Measurements from ENCODE around the gene MAP6.

MAP6 gene

DNA sequence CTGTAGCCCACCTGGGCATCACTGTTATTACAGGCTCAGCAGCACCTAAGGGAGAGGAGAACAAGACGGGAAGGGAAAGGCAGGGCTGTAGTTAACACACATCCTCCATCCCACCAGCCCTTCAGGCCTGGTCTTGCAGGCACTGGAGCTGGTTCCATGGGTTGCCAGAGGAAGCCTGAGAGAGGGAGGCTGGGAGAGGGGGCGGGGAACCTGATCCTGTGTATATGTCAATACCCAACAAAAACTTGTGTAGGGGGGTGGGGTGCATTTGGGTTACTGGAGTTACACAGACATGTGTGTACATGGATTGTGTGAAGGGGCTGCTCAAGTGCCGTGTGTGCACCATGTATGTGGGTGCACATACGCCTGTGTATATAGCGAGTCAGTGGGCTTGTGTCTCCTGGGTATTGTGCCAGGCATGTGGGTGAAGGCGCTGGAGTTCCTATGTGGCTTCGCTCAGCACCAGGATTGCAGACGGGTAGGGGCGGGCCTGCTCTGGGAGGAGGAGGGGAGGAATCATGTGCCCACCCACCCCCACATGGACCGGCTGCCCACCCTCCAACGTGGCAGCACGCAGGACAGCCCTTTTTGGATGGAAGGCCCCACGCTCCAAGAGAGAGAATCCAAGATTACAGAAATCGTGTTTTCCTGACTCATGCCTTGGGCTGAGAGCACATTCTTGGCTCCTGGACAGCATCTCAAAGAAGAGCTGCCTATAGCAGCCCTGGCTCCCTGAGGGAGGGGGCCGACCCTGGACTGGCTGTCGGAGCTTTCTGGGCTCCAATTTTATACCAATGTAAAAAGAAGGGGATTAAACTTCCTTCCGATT lies 111.0 kb downstream of the MAP6 start:
- DNase-seq, result no peak
- H3K9me3 Mint-ChIP-seq, result no peaks in the 10 kb centered on the region

DNA sequence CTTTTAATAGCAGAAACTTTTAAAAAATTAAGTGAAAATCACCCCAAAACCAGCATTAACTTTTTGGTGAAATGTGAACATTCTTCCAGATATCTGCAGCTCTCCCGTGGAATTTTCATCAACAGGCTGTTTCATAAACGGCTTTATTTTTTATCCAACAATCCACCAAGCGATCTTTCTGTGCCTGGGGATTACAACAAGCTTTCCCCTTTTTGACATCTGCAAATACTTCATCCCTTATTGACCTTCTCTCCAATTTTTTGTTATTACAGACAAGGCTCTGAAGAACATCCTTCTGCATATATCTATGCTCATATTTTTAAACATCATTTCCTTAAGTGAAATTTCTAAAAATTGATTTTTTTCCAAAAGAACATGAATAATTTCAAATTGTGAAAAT lies 112.6 kb downstream of the MAP6 start:
- no peaks in the 10 kb centered on the region for H3K9me3 Mint-ChIP-seq
- no peak overlapping the region for H3K27ac Mint-ChIP-seq
- H3K36me3 Mint-ChIP-seq (ENCODE audit: low read depth), result no peaks in the 10 kb centered on the region

More for the DNA sequence above, 111.0 kb downstream of the MAP6 start:
- no peaks in the 10 kb centered on the region for H3K27me3 Mint-ChIP-seq
- no peak overlapping the region for H3K4me3 Mint-ChIP-seq
- no peak overlapping the region for H3K27ac Mint-ChIP-seq
- H3K4me1 Mint-ChIP-seq (ENCODE audit: low read depth), result peaks cover 17% of the 10 kb centered on the region
- H3K36me3 Mint-ChIP-seq (ENCODE audit: low read depth), result peaks cover 7% of the 10 kb centered on the region

DNA sequence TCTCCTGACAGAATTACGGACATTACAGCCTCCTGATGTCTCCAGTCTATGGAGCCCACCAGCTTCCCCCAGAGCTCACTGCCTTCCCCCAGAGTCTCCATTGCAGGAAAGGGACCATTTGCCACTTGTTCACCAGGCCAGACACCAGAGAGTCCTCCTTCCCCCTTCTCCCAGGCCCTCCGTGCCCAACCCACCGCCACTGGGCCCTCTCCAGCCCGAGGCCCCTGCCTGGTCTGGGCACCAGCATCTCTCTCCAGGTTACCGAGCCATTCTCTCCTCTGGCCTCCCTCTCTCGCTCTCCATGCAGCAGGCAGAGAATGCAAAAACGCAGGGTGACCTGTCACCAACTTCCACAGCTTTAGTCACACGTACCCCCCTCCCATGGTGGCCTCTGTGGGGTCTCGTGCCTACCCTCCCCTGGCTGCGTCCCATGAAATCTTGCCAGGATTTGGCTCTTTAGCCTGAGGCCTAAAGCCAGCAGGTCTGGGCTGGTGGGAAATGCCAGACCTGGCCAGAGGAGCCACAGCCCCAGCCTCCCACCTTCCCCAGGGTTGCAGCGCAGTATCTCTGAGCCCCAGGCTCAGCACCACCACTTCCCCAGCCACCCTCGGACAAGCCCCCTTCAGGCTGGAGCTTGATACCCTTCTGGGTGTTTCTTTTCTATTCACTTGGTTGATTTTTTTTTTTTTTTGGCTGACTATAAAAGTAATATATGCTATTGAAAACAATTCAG lies 113.6 kb downstream of the MAP6 start:
- Mint-ChIP-seq H3K4me3 (no peak overlapping the region), H3K4me1 (ENCODE audit: low read depth) (peaks cover 3% of the 10 kb centered on the region), H3K27ac (no peak overlapping the region), H3K9me3 (no peaks in the 10 kb centered on the region), H3K36me3 (ENCODE audit: low read depth) (no peaks in the 10 kb centered on the region), H3K27me3 (no peaks in the 10 kb centered on the region)
- DNase-seq, result no peak

More for the DNA sequence above, 112.6 kb downstream of the MAP6 start:
- H3K4me1 Mint-ChIP-seq (ENCODE audit: low read depth), result peaks cover 7% of the 10 kb centered on the region
- no peak overlapping the region for H3K4me3 Mint-ChIP-seq
- H3K27me3 Mint-ChIP-seq, result no peaks in the 10 kb centered on the region
- DNase-seq, result no peak

DNA sequence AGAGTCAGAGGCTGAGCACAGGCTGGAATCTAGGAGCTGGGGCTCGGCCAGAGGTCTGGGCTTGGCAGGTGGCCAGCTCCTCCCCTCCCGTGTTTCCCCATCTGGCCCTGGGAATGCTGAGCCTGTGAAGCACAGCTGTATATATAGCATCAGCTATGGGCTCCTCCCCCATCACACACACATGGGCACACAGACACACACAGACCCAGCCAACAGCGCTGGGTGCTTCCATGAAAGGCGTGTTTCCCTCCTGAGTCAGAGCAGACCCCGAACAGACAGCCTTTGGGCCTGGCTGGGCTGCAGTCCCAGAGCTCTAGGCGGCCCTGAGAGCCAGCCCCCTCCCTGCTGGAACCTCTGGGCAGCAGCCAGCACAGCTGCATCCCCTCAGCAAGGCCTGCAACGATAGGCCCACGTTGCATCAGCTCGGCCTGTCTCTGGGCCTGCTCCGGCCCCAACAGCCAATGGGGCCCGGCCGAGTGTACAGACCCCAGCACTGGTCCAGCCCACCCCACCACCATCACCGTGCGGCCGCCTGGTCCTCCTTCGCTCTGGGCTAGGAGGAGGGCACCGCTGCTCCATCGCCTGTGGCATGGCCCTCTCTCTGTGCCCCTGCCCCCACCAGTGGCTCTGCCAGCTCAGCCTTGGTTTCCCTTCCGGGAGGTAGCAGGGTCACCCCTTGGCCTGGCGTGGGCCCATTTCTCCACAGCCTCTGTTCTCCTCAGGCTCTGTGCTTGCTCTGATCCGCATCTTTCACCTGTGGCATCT lies 114.4 kb downstream of the MAP6 start:
- H3K4me3 Mint-ChIP-seq, result no peak overlapping the region
- H3K36me3 Mint-ChIP-seq (ENCODE audit: low read depth), result no peaks in the 10 kb centered on the region
- no peaks in the 10 kb centered on the region for H3K27me3 Mint-ChIP-seq
- no peaks in the 10 kb centered on the region for H3K9me3 Mint-ChIP-seq
- DNase-seq, result no peak
- H3K27ac Mint-ChIP-seq, result no peak overlapping the region
- H3K4me1 Mint-ChIP-seq (ENCODE audit: low read depth), result peaks cover 6% of the 10 kb centered on the region

DNA sequence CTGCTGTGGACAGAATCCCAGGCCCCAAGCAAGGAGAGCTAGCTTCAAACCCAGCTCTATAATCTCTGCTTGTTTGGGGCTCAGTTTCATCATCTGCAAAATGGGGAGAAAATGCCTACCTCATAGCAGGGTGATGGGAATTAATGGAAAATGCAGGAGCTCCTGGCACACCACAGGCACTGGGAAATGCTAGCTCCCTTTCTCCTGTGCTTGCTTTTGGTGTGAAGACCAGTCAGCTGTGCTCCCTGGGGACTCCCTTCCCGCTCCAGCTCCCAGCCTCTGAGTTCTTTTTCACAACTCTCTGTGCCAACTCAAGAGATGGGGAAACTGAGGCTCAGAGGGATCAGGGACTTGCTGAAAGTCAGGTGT lies 115.0 kb downstream of the MAP6 start:
- H3K4me3 Mint-ChIP-seq, result no peak overlapping the region
- no peak overlapping the region for H3K27ac Mint-ChIP-seq
- H3K4me1 Mint-ChIP-seq (ENCODE audit: low read depth), result peaks cover 10% of the 10 kb centered on the region
- H3K27me3 Mint-ChIP-seq, result no peaks in the 10 kb centered on the region
- H3K36me3 Mint-ChIP-seq (ENCODE audit: low read depth), result no peaks in the 10 kb centered on the region
- no peaks in the 10 kb centered on the region for H3K9me3 Mint-ChIP-seq
- no peak for DNase-seq

DNA sequence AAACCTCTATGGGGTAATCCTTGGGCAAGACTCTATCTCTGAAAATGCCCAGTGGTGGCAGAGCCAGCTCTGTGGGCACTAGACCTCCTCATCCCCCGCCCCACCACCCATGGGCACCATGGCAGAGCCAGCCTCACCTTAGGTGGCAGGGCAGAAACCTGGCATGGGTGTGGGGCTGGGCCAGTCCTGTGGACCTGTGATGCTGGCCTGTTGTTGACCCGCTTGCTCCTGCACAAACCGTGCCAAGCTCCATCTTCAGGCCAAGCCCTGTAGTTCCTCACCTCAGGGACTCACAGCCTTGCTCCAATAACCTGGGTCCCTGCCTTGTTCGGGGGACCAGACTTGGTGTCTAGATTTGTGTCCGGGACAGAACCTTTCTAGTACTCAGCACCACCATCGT lies 115.7 kb downstream of the MAP6 start:
- no peaks in the 10 kb centered on the region for H3K36me3 Mint-ChIP-seq (ENCODE audit: low read depth)
- no peaks in the 10 kb centered on the region for H3K9me3 Mint-ChIP-seq
- no peaks in the 10 kb centered on the region for H3K27me3 Mint-ChIP-seq
- peaks cover 10% of the 10 kb centered on the region for H3K4me1 Mint-ChIP-seq (ENCODE audit: low read depth)
- no peak overlapping the region for H3K27ac Mint-ChIP-seq
- no peak overlapping the region for H3K4me3 Mint-ChIP-seq
- DNase-seq, result no peak

DNA sequence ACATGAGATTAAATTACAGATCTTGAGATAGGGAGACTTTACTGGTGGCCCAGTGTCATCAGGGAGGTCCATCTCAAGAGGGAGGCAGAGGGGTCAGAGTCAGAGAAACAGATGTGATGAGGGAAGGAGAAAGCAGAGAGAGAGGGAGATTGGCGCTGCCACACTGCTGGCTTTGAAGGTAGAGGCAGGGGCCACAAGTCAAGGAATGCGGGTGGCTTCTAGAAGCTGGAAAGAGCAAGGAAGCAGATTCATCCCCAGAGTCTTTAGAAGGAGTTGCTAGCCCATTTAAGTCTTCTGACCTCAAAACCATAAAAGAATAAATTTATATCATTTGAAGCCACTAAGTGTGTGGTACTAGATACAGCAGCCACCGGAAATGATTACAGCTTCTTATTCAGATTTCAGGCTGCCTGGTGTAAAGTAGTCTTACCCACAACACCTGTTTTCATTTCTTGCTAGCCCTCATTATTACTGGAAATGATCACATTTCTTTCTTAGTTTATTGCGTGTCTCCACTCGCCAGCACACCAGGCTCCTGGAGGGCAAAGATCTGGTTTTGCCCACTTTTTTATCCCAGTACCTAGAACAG lies 119.4 kb downstream of the MAP6 start:
- H3K27ac Mint-ChIP-seq, result peak overlapping the region; percentile 83
- peaks cover 12% of the 10 kb centered on the region for H3K4me1 Mint-ChIP-seq (ENCODE audit: low read depth)
- peaks cover 6% of the 10 kb centered on the region for H3K27me3 Mint-ChIP-seq
- no peak overlapping the region for H3K4me3 Mint-ChIP-seq
- no peak for DNase-seq
- no peaks in the 10 kb centered on the region for H3K9me3 Mint-ChIP-seq
- no peaks in the 10 kb centered on the region for H3K36me3 Mint-ChIP-seq (ENCODE audit: low read depth)

DNA sequence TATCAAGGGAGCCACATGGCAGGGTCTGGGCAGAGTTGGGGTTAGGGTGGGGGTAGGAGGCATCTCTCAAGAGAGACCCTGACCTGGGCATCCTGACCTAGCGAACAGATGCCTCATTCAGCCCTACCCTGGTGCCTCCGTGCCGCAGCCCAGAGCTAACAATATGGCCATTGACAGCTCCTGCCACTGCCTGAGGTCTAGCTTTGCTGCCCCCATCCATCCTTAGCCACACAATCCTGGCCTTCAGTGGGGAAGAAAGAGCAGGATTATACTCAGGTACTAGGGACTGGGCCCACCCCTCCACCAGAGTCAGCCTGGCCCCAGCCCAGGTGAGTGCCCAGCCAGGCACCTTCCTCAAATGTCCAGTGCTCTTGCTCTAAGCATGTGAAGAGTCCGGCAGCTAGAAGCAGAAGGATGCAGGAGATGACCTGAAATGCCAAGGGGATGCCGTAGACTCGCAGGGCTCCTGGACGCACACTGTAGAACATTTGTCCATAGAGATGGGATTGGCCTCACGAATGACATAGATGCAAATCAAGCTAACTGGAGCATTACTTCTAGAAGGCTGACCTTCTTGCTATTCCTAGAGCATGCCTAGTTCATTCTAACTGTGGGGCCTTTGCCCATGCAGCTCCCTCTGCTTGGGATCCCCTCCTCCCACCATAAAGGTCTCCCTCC lies 120.1 kb downstream of the MAP6 start:
- DNase-seq, result no peak
- Mint-ChIP-seq H3K4me1 (ENCODE audit: low read depth) (peaks cover 12% of the 10 kb centered on the region), H3K27me3 (peaks cover 6% of the 10 kb centered on the region), H3K4me3 (no peak overlapping the region), H3K9me3 (no peaks in the 10 kb centered on the region), H3K36me3 (ENCODE audit: low read depth) (no peaks in the 10 kb centered on the region), H3K27ac (no peak overlapping the region)

DNA sequence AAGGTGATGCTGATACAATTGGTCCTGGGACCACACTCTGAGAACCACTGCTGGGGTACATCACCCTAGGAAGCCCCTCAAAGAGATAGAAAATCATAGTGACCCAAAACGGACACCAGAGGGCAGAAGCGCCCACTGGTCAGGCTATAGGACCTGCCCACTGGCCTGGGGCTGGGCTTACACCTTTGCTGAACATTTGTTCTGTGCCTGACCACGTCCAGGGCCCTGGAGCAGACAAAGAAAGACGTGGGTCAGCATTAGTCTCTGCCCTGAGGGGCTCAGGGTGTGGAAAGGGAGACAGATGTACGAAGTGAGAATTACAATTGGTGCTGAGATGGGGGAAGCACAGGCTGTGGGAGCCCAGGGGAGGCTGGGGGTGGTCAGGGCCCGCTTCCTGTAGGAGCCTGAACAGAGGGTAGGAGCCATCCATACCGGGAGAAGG lies 121.2 kb downstream of the MAP6 start:
- Mint-ChIP-seq H3K4me1 (ENCODE audit: low read depth) (peaks cover 12% of the 10 kb centered on the region), H3K4me3 (no peak overlapping the region), H3K9me3 (no peaks in the 10 kb centered on the region), H3K27me3 (peaks cover 6% of the 10 kb centered on the region), H3K36me3 (ENCODE audit: low read depth) (no peaks in the 10 kb centered on the region), H3K27ac (peak overlapping the region; percentile 33)
- DNase-seq, result peak; percentile 52

DNA sequence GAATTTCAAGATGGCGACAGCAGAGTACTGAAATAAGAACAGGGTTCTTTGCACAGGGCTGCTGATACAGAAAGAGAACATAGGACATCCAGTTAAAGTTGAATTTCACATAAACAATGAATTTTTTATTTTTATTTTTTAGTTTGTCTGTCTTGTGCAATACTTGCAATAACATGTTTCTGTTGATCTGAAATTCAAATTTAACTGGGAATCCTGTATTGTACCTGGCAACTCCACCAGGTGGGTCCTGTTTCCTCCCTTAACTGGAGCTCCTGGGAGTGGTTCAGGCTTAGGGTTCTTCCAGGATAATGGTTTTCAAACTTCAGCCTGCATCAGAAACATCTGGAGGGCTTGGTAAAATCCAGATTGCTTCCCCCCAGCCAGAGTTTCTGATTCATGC lies 121.7 kb downstream of the MAP6 start:
- peaks cover 6% of the 10 kb centered on the region for H3K27me3 Mint-ChIP-seq
- H3K4me3 Mint-ChIP-seq, result no peak overlapping the region
- H3K9me3 Mint-ChIP-seq, result no peaks in the 10 kb centered on the region
- H3K36me3 Mint-ChIP-seq (ENCODE audit: low read depth), result no peaks in the 10 kb centered on the region
- H3K4me1 Mint-ChIP-seq (ENCODE audit: low read depth), result peaks cover 12% of the 10 kb centered on the region
- no peak for DNase-seq
- no peak overlapping the region for H3K27ac Mint-ChIP-seq

DNA sequence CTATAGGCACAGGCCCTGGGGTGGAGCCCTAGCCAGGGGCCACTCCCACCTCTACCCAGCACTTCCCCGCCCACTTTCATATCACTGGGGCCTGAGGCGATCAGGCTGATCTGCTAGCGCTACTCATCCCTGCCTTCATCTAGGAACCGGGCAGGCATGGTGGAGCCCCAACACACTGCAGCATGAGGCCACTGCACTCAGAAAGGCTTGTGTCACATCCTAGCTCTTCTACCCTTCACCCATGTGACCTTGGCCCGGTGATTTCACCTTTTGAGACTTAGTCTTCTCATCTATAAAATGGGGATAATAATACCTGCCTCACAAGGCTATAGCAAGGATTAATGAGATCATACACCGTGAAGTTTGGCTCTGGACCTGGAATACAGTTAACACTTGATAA lies 125.0 kb downstream of the MAP6 start:
- DNase-seq, result no peak
- no peak overlapping the region for H3K4me3 Mint-ChIP-seq

DNA sequence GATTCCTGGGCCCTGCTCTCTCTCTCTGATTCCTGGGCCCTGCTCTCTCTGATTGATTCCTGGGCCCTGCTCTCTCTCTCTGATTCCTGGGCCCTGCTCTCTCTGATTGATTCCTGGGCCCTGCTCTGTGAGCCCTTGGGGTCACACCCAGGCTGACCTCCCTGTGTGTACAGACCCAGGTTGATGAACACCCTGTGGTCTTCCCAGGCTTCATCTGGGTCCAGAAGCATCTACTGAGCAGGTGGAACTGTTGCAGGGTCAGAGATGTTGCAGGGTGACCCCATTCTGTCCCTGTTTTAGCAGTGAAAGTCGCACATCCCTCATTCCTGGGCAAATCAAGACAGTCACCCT lies 126.8 kb downstream of the MAP6 start:
- H3K27ac Mint-ChIP-seq, result no peak overlapping the region
- no peaks in the 10 kb centered on the region for H3K36me3 Mint-ChIP-seq (ENCODE audit: low read depth)
- H3K4me1 Mint-ChIP-seq (ENCODE audit: low read depth), result peaks cover 16% of the 10 kb centered on the region
- H3K4me3 Mint-ChIP-seq, result no peak overlapping the region
- no peak for DNase-seq
- no peaks in the 10 kb centered on the region for H3K9me3 Mint-ChIP-seq
- H3K27me3 Mint-ChIP-seq, result peaks cover 6% of the 10 kb centered on the region

More for the DNA sequence above, 125.0 kb downstream of the MAP6 start:
- Mint-ChIP-seq H3K27me3 (peaks cover 6% of the 10 kb centered on the region), H3K4me1 (ENCODE audit: low read depth) (peaks cover 2% of the 10 kb centered on the region), H3K27ac (no peak overlapping the region), H3K9me3 (no peaks in the 10 kb centered on the region), H3K36me3 (ENCODE audit: low read depth) (no peaks in the 10 kb centered on the region)

DNA sequence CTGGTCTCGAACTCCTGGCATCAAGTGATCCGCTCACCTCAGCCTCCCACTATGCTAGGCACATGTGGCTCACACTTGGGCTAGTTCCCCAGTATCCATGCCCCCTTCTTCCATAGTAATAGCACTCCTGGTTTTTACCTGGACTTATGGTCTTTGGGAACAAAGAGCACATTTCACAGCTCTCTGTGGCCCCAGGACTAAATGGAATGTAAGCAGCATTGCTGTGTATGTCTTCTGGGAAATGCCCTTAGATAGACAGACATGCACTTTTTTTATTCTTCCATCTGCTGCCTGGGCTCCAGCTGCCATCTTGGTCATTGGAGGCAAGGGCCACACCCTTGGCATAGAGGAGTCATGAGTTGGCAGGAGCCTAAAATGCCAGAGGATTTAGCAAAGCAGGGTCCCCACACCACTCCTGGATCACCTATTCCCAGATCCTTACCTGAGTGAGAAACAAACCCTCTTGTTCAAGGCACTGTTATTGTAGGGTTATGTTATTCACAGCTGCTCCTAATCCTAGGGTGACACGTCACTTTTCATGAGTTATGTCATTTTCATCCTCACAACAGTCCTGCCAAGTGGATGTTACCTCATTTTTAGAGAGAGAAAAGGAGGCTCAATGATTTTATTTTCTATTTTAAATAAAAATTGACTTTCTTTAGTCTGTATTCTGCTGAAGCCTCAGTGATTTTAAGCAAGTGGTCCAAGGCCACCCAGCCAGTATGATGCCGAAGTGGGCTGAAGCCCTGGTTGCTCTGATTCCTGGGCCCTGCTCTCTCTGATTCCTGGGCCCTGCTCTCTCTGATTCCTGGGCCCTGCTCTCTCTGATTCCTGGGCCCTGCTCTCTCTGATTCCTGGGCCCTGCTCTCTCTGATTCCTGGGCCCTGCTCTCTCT lies 127.4 kb downstream of the MAP6 start:
- Mint-ChIP-seq H3K9me3 (no peaks in the 10 kb centered on the region), H3K4me1 (ENCODE audit: low read depth) (peaks cover 23% of the 10 kb centered on the region)

More for the DNA sequence above, 127.4 kb downstream of the MAP6 start:
- no peak for DNase-seq
- H3K27ac Mint-ChIP-seq, result no peak overlapping the region
- peaks cover 6% of the 10 kb centered on the region for H3K27me3 Mint-ChIP-seq
- no peaks in the 10 kb centered on the region for H3K36me3 Mint-ChIP-seq (ENCODE audit: low read depth)
- H3K4me3 Mint-ChIP-seq, result no peak overlapping the region

All from activated T-cell treated with anti-CD3 and anti-CD28 coated beads, Interleukin-2, amount 50 U/mL, for 24 hours (primary cell).